Ishikawa (cell line): Measurements from ENCODE around the gene FAM114A2.

Experiments used
- CEBPB ChIP-seq: IDR thresholded peaks from 2 replicates; pipeline ENCODE4 v1.6.1; 2012
- CREB1 ChIP-seq: IDR thresholded peaks from 2 replicates; pipeline ENCODE4 v1.6.1; 2012; ENCODE audit warnings: low read depth
- EP300 ChIP-seq: IDR thresholded peaks from 2 replicates; pipeline ENCODE4 v1.6.1; 2012; ENCODE audit warnings: borderline replicate concordance
- FOXM1 ChIP-seq: IDR thresholded peaks from 2 replicates; pipeline ENCODE4 v1.6.1; 2012; ENCODE audit warnings: low read depth, borderline replicate concordance
- MAX ChIP-seq: IDR thresholded peaks from 2 replicates; pipeline ENCODE4 v1.6.1; 2012
- NFIC ChIP-seq: IDR thresholded peaks from 2 replicates; pipeline ENCODE4 v1.6.1; 2012
- RAD21 ChIP-seq: IDR thresholded peaks from 2 replicates; pipeline ENCODE4 v1.6.1; 2012; ENCODE audit warnings: low read depth
- YY1 ChIP-seq: IDR thresholded peaks from 2 replicates; pipeline ENCODE4 v1.6.1; 2012; ENCODE audit warnings: low read depth
- ZBTB7A ChIP-seq: IDR thresholded peaks from 2 replicates; pipeline ENCODE4 v1.6.1; 2012; ENCODE audit warnings: low read depth
- TF ChIP-seq, protein P1 (sequence below): IDR thresholded peaks from 2 replicates; pipeline ENCODE4 v1.6.1; 2012

DNA sequence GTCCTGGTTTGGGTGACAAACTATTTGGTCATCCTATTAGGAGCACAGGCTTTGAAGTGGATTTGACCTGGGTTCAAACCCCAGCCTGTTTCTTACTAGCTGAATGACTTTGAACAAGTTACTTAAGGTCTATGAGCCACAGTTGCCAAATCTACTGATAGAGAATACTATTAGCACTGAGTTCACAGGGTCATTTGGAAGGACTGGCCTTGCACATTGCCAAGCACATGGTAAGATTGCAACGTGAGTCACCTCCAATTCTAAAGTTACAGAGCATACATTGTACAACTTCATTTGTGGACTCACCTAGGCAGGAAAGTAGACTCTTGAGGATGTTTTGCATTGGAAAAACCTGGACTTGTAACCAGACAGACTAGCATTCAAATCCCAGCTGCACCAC, 39.0 kb upstream of the FAM114A2 start:
- TF ChIP-seq RAD21 (no peak), YY1 (no peak), NFIC (no peak), ZBTB7A (no peak), CEBPB (no peak), FOXM1 (no peak), CREB1 (no peak), EP300 (no peak), MAX (no peak)
- TF ChIP-seq, protein P1, sequence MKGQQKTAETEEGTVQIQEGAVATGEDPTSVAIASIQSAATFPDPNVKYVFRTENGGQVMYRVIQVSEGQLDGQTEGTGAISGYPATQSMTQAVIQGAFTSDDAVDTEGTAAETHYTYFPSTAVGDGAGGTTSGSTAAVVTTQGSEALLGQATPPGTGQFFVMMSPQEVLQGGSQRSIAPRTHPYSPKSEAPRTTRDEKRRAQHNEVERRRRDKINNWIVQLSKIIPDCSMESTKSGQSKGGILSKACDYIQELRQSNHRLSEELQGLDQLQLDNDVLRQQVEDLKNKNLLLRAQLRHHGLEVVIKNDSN: no peak
